ENCODE measurements around the gene NABP2.

DNA sequence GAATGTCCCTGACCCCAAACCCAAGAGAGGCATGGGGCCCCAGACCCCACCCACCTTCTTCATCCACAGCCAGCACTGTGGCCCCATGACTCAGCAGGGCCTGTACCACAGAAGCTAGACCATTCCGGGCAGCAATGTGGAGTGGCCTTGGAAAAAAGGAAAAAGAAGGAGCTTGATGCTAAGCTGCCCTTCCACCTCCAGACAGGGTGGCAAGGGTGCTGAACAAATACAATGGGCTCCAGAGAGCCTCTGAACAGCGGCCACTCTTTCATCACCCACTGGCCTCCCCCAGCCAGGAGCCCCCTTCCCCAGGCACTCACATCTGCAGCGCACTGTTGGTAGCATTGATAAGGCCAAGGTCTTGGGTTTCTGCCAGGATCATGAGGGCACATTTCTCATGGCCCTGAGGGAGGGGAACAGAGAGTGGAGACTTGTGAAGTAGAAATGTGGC is 19.6 kb downstream of the NABP2 start:
- no peak for TF ChIP-seq POLR2A (IDR thresholded peaks at IDR 0.05)
- no peak for TF ChIP-seq CTCF (IDR thresholded peaks at IDR 0.05)
